ENCODE measurements around the gene FCGBP.
"Not testable (repeated sequence)": the region's sequence is repeated elsewhere in the genome, so short reads cannot be mapped to it uniquely, and the experiment has no call there.

The FCGBP gene

GRCh38 chr19:39966617-39967016, 32.2 kb upstream of the FCGBP start:
- no peak for TF ChIP-seq CTCF (IDR thresholded peaks at IDR 0.05; ENCODE audit: control extremely low read depth, extremely low read depth, low read depth, missing control alignments)
- CTCF ChIA-PET = no interaction called here
- POLR2A ChIA-PET = no interaction called here
- no peak for DNase-seq (ENCODE audit: extremely low spot score)

GRCh38 chr19:39963898-39964297, 29.5 kb upstream of the FCGBP start:
- POLR2A ChIA-PET = no interaction called here
- DNase-seq (ENCODE audit: extremely low spot score) = no peak
- TF ChIP-seq CTCF (IDR thresholded peaks at IDR 0.05; ENCODE audit: control extremely low read depth, extremely low read depth, low read depth, missing control alignments) = no peak
- CTCF ChIA-PET = no interaction called here

GRCh38 chr19:39959407-39959806, 25.0 kb upstream of the FCGBP start:
- DNase-seq (ENCODE audit: extremely low spot score); POLR2A ChIA-PET; CTCF ChIA-PET: not testable (repeated sequence)

GRCh38 chr19:39958942-39959341, 24.5 kb upstream of the FCGBP start:
- DNase-seq (ENCODE audit: extremely low spot score); CTCF ChIA-PET; POLR2A ChIA-PET: not testable (repeated sequence)

GRCh38 chr19:39957886-39958285, 23.5 kb upstream of the FCGBP start:
- CTCF ChIA-PET = interaction anchor here (1.6 kb wide), 1 partner anchor 13 kb away, joined by 7 read pairs; the partner anchor contains the start of gene PSMC4
- POLR2A ChIA-PET; DNase-seq (ENCODE audit: extremely low spot score): not testable (repeated sequence)

- no peak for DNase-seq (ENCODE audit: extremely low spot score)
- TF ChIP-seq CTCF (IDR thresholded peaks at IDR 0.05; ENCODE audit: control extremely low read depth, extremely low read depth, low read depth, missing control alignments) = no peak
- ChIA-PET CTCF (interaction anchor here (1.3 to 1.8 kb wide), 3 partner anchors 12 to 21 kb away, joined by 3 to 17 read pairs (median 5); partner anchors contain the start of gene PSMC4), POLR2A (interaction anchor here (1.0 kb wide), 1 partner anchor 16 kb away, joined by 4 read pairs; no protein-coding TSS in a partner anchor)
Observed at GRCh38 chr19:39953915-39954314, 19.5 kb upstream of the FCGBP start.

GRCh38 chr19:39951686-39952085, 17.3 kb upstream of the FCGBP start:
- no peak for TF ChIP-seq CTCF (IDR thresholded peaks at IDR 0.05; ENCODE audit: control extremely low read depth, extremely low read depth, low read depth, missing control alignments)
- ChIA-PET CTCF (interaction anchor here (1.0 to 1.1 kb wide), 3 partner anchors 10 to 19 kb away, joined by 3 read pairs; no protein-coding TSS in a partner anchor), POLR2A (interaction anchor here (0.7 kb wide), 1 partner anchor 332 kb away, joined by 3 read pairs; no protein-coding TSS in a partner anchor)
- DNase-seq (ENCODE audit: extremely low spot score) = no peak

- no peak for TF ChIP-seq CTCF (IDR thresholded peaks at IDR 0.05; ENCODE audit: control extremely low read depth, extremely low read depth, low read depth, missing control alignments)
- POLR2A ChIA-PET = interaction anchor here (0.7 kb wide), 1 partner anchor 333 kb away, joined by 3 read pairs; no protein-coding TSS in a partner anchor
- CTCF ChIA-PET = interaction anchor here (1.0 to 1.1 kb wide), 3 partner anchors 9 to 19 kb away, joined by 3 read pairs; no protein-coding TSS in a partner anchor
- DNase-seq (ENCODE audit: extremely low spot score) = no peak
Observed at GRCh38 chr19:39951065-39951650, 16.7 kb upstream of the FCGBP start.

Data from GM10248 (cell line).